OCI-LY7 (cell line): ENCODE results near the gene SCAF1. TPM values are rescaled to one million over a fixed set of nuclear protein-coding genes. Genes with fewer than 3 reads are reported as not detected.

ENCODE experiments used
- BruUV-seq: library from RNA; stranded (reverse); fragments of 400-500 nt; replicated peaks from 2 replicates; lab custom pipeline; 2021; lab: Mats Ljungman, UMichigan
- CTCF ChIA-PET: fragments of 300-600 bp; sonication (Branson Sonifier 250); formaldehyde crosslinking; loops from one replicate; lab custom pipeline; 2022; ENCODE audit warnings: antibody characterized with exemption; ENCODE audit not compliant: unreplicated experiment; lab: Charles Lee
- POLR2A ChIA-PET: fragments of 300-600 bp; sonication (Branson Sonifier 250); formaldehyde crosslinking; loops from one replicate; lab custom pipeline; 2022; ENCODE audit warnings: antibody characterized with exemption; lab: Charles Lee
- DNase-seq: peaks from one replicate; pipeline ENCODE4 v3.0.0-alpha.2; 2015; ENCODE audit warnings: low spot score
- H2AFZ ChIP-seq: fragments of 200-600 bp; sonication (generic), shearing (Covaris generic); 2 replicates; pipeline ENCODE4 v1.6.1; 2014; ENCODE audit warnings: mild to moderate bottlenecking, antibody characterized with exemption, low read length, moderate library complexity
- H3K27ac ChIP-seq: fragments of 200-600 bp; sonication (generic); 2 replicates; pipeline ENCODE4 v1.5.1; 2014; ENCODE audit warnings: mixed run types, low read depth, mild to moderate bottlenecking, moderate library complexity, low read length, inconsistent platforms; ENCODE audit not compliant: poor library complexity, severe bottlenecking
- H3K36me3 ChIP-seq: fragments of 200-600 bp; sonication (generic); 2 replicates; pipeline ENCODE4 v1.6.1; 2014; ENCODE audit warnings: mild to moderate bottlenecking, antibody characterized with exemption, low read length, moderate library complexity, mixed read lengths; ENCODE audit not compliant: insufficient read depth
- H3K4me1 ChIP-seq: fragments of 200-600 bp; sonication (generic); 2 replicates; pipeline ENCODE4 v1.5.1; 2014; ENCODE audit warnings: mild to moderate bottlenecking, low read length; ENCODE audit not compliant: insufficient read depth, poor library complexity, severe bottlenecking
- H3K4me2 ChIP-seq: fragments of 200-600 bp; sonication (generic); 2 replicates; pipeline ENCODE4 v1.6.1; 2014; ENCODE audit warnings: mild to moderate bottlenecking, low read length
- H3K4me3 ChIP-seq: fragments of 200-600 bp; sonication (generic); 2 replicates; pipeline ENCODE4 v1.5.1; 2014; ENCODE audit warnings: mild to moderate bottlenecking, low read depth, low read length; ENCODE audit not compliant: poor library complexity, severe bottlenecking
- H3K79me2 ChIP-seq: fragments of 200-600 bp; sonication (generic); 2 replicates; pipeline ENCODE4 v1.6.1; 2016; ENCODE audit warnings: low read depth, mild to moderate bottlenecking, low read length, moderate library complexity, mixed read lengths; ENCODE audit not compliant: insufficient read depth
- H3K9me2 ChIP-seq: fragments of 200-600 bp; sonication (generic); 2 replicates; pipeline ENCODE4 v1.6.1; 2016; ENCODE audit warnings: mild to moderate bottlenecking, low read length, mixed read lengths; ENCODE audit not compliant: insufficient read depth
- H3K9me3 ChIP-seq: fragments of 200-600 bp; sonication (generic); 2 replicates; pipeline ENCODE4 v1.6.1; 2014; ENCODE audit warnings: mild to moderate bottlenecking, mixed run types, low read length, mixed read lengths
- H4K20me1 ChIP-seq: fragments of 200-600 bp; sonication (generic); 2 replicates; pipeline ENCODE4 v1.6.1; 2014; ENCODE audit warnings: mild to moderate bottlenecking, antibody characterized with exemption, low read length, moderate library complexity, mixed read lengths; ENCODE audit not compliant: insufficient read depth
- EZH2phosphoT487 ChIP-seq: fragments of 200-600 bp; sonication (generic); IDR thresholded peaks from 2 replicates; pipeline ENCODE4 v1.6.1; 2018; ENCODE audit warnings: low read depth, borderline replicate concordance, mild to moderate bottlenecking, mixed run types, antibody characterized with exemption, low read length, moderate library complexity, mixed read lengths
- intact Hi-C: fragments of 100-400 bp; cut with micrococcal nuclease; formaldehyde crosslinking; loops from one replicate; pipeline ENCODE4 v1.10.0; 2022; ENCODE audit not compliant: unreplicated experiment
- total RNA-seq, 2 experiments: library from RNA; depleted of rRNA in 1 of 2; stranded (reverse); fragments of >200 nt in 1 of 2; shearing (Covaris generic) in 1 of 2; gene quantifications; 2 replicates each; pipeline ENCODE4 v1.2.3, GENCODE V29; 2014 to 2022
- TF ChIP-seq, protein P1 (sequence below): fragments of 200-600 bp; sonication (generic); conservative IDR thresholded peaks from 2 replicates; pipeline ENCODE4 v1.5.1; 2014; ENCODE audit warnings: mild to moderate bottlenecking, antibody characterized with exemption, low read length, moderate library complexity, mixed read lengths

Gene SCAF1
- total RNA-seq, 2 experiments from 2014 or later: 15.0 to 44.0 TPM

DNA sequence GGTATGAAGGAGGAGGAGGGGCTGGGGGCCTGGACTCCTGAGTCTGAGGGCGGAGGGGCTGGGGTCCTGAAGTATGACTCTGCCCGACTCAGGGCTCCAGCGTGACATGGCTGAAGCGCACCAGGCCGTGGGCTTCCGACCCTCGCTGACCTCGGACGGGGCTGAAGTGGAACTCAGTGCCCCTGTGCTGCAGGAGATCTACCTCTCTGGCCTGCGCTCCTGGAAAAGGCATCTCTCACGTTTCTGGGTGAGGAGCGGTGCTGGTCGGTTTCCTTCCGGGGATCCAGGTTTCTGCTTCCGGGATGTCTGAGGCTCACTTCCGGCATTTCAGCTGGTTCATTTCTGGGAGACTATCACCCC lies 50.1 kb downstream of the SCAF1 start:
- peaks cover 5% of the 10 kb centered on the region for H3K4me1 ChIP-seq
- H3K79me2 ChIP-seq: no peaks in the 10 kb centered on the region
- POLR2A ChIA-PET: interaction anchor here (0.6 kb wide), 1 partner anchor 119 kb away, joined by 4 read pairs; no protein-coding TSS in a partner anchor
- peaks cover 40% of the 10 kb centered on the region for H3K36me3 ChIP-seq
- no peak overlapping the region for H3K4me3 ChIP-seq
- no peak for DNase-seq
- H3K9me3 ChIP-seq: no peaks in the 10 kb centered on the region
- no peak overlapping the region for H3K27ac ChIP-seq
- H3K4me2 ChIP-seq: no peak overlapping the region
- no TSS peak for BruUV-seq
- intact Hi-C loops: no loop called here
- no peaks in the 10 kb centered on the region for H3K9me2 ChIP-seq
- CTCF ChIA-PET: no interaction called here
- no peaks in the 10 kb centered on the region for H4K20me1 ChIP-seq
- no peak for TF ChIP-seq EZH2phosphoT487
- TF ChIP-seq, protein P1, sequence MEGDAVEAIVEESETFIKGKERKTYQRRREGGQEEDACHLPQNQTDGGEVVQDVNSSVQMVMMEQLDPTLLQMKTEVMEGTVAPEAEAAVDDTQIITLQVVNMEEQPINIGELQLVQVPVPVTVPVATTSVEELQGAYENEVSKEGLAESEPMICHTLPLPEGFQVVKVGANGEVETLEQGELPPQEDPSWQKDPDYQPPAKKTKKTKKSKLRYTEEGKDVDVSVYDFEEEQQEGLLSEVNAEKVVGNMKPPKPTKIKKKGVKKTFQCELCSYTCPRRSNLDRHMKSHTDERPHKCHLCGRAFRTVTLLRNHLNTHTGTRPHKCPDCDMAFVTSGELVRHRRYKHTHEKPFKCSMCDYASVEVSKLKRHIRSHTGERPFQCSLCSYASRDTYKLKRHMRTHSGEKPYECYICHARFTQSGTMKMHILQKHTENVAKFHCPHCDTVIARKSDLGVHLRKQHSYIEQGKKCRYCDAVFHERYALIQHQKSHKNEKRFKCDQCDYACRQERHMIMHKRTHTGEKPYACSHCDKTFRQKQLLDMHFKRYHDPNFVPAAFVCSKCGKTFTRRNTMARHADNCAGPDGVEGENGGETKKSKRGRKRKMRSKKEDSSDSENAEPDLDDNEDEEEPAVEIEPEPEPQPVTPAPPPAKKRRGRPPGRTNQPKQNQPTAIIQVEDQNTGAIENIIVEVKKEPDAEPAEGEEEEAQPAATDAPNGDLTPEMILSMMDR: no peak
- H2AFZ ChIP-seq: peak overlapping the region; percentile 37; the same call in 1 of the 2 replicates

GRCh38 chr19:49696115-49696514 lies 54.1 kb downstream of the SCAF1 start:
- H4K20me1 ChIP-seq: no peaks in the 10 kb centered on the region
- intact Hi-C loops: no loop called here
- TF ChIP-seq EZH2phosphoT487: no peak
- TF ChIP-seq, protein P1: no peak
- H3K4me3 ChIP-seq: no peak overlapping the region
- no TSS peak for BruUV-seq
- ChIA-PET POLR2A (no interaction called here), CTCF (no interaction called here)
- DNase-seq: no peak
- no peak overlapping the region for H3K27ac ChIP-seq
- no peaks in the 10 kb centered on the region for H3K9me2 ChIP-seq
- H3K9me3 ChIP-seq: no peaks in the 10 kb centered on the region
- H3K4me2 ChIP-seq: no peak overlapping the region
- H2AFZ ChIP-seq: no peak overlapping the region
- H3K36me3 ChIP-seq: peaks cover under 1% of the 10 kb centered on the region; the same call in 1 of the 2 replicates
- peaks cover 5% of the 10 kb centered on the region for H3K4me1 ChIP-seq
- no peaks in the 10 kb centered on the region for H3K79me2 ChIP-seq

GRCh38 chr19:49696865-49697264 lies 54.9 kb downstream of the SCAF1 start:
- ChIA-PET POLR2A (no interaction called here), CTCF (no interaction called here)
- BruUV-seq: no TSS peak
- H3K4me2 ChIP-seq: no peak overlapping the region
- H3K27ac ChIP-seq: no peak overlapping the region
- no peak overlapping the region for H2AFZ ChIP-seq
- intact Hi-C loops: no loop called here
- no peak for TF ChIP-seq EZH2phosphoT487
- TF ChIP-seq, protein P1: no peak
- no peak overlapping the region for H3K4me3 ChIP-seq
- H4K20me1 ChIP-seq: no peaks in the 10 kb centered on the region
- H3K9me2 ChIP-seq: no peaks in the 10 kb centered on the region
- no peaks in the 10 kb centered on the region for H3K36me3 ChIP-seq
- no peaks in the 10 kb centered on the region for H3K79me2 ChIP-seq
- DNase-seq: no peak
- peaks cover 5% of the 10 kb centered on the region for H3K4me1 ChIP-seq
- H3K9me3 ChIP-seq: no peaks in the 10 kb centered on the region
